MM.1S (cell line): ENCODE data around the gene UNC13C.

Experiments
- DNase-seq: peaks from one replicate; pipeline ENCODE4 v3.0.0-alpha.2; 2015
- H2AFZ ChIP-seq: fragments of 300-600 bp; sonication (generic); 2 replicates; pipeline ENCODE4 v1.6.0; 2016; ENCODE audit warnings: antibody characterized with exemption, low read length
- H3F3A ChIP-seq: fragments of 300-600 bp; sonication (generic); 2 replicates; pipeline ENCODE4 v1.6.1; 2016; ENCODE audit warnings: mild to moderate bottlenecking, antibody characterized with exemption, low read length, moderate library complexity, mixed read lengths; ENCODE audit not compliant: insufficient read depth
- H3K27ac ChIP-seq: fragments of 300-600 bp; sonication (generic); 2 replicates; pipeline ENCODE4 v1.5.1; 2016; ENCODE audit warnings: mild to moderate bottlenecking, low read length
- H3K27me3 ChIP-seq: fragments of 300-600 bp; sonication (generic); replicated peaks from 2 replicates; pipeline ENCODE4 v1.6.0; 2016; ENCODE audit warnings: low read length; ENCODE audit not compliant: insufficient read depth
- H3K36me3 ChIP-seq: fragments of 300-600 bp; sonication (generic); replicated peaks from 2 replicates; pipeline ENCODE4 v1.6.1; 2016; ENCODE audit warnings: mild to moderate bottlenecking, low read length, mixed read lengths; ENCODE audit not compliant: insufficient read depth
- H3K4me1 ChIP-seq: fragments of 300-600 bp; sonication (generic); 2 replicates; pipeline ENCODE4 v1.6.1; 2016; ENCODE audit warnings: low read length, mixed read lengths
- H3K4me2 ChIP-seq: fragments of 300-600 bp; sonication (generic); 2 replicates; pipeline ENCODE4 v1.6.0; 2016; ENCODE audit warnings: low read depth, low read length
- H3K4me3 ChIP-seq: fragments of 300-600 bp; sonication (generic); 2 replicates; pipeline ENCODE4 v1.5.1; 2016; ENCODE audit warnings: low read length, mixed read lengths
- H3K79me2 ChIP-seq: fragments of 300-600 bp; sonication (generic); 2 replicates; pipeline ENCODE4 v1.6.1; 2016; ENCODE audit warnings: mixed run types, low read length, mixed read lengths
- H3K9ac ChIP-seq: fragments of 300-600 bp; sonication (generic); 2 replicates; pipeline ENCODE4 v1.6.1; 2016; ENCODE audit warnings: low read length, mixed read lengths
- H3K9me2 ChIP-seq: fragments of 300-600 bp; sonication (generic); replicated peaks from 2 replicates; pipeline ENCODE4 v1.6.1; 2016; ENCODE audit warnings: mild to moderate bottlenecking, low read length, mixed read lengths; ENCODE audit not compliant: insufficient read depth
- H3K9me3 ChIP-seq: fragments of 300-600 bp; sonication (generic); replicated peaks from 2 replicates; pipeline ENCODE4 v1.6.1; 2016; ENCODE audit warnings: mild to moderate bottlenecking, low read length, mixed read lengths; ENCODE audit not compliant: insufficient read depth
- H4K20me1 ChIP-seq: fragments of 300-600 bp; sonication (generic); 2 replicates; pipeline ENCODE4 v1.6.1; 2016; ENCODE audit warnings: mild to moderate bottlenecking, low read length, moderate library complexity, mixed read lengths; ENCODE audit not compliant: insufficient read depth
- EZH2 ChIP-seq: fragments of 300-600 bp; sonication (generic); optimal IDR thresholded peaks from 2 replicates; pipeline ENCODE3; 2017; ENCODE audit warnings: low read depth, mild to moderate bottlenecking, antibody characterized with exemption, low read length, mixed read lengths
- EZH2phosphoT487 ChIP-seq: fragments of 300-600 bp; sonication (generic); IDR thresholded peaks from 2 replicates; pipeline ENCODE4 v1.6.1; 2018; ENCODE audit warnings: antibody characterized with exemption, low read length
- TF ChIP-seq, protein P1 (sequence below): fragments of 300-600 bp; sonication (generic); IDR thresholded peaks from 2 replicates; pipeline ENCODE4 v1.5.1; 2016; ENCODE audit warnings: antibody characterized with exemption, low read length, mixed read lengths

The UNC13C gene

GRCh38 chr15:54212635-54213034 lies 234.4 kb downstream of the UNC13C start:
- no peaks in the 10 kb centered on the region for H3K4me1 ChIP-seq
- H2AFZ ChIP-seq, result no peak overlapping the region
- H3K4me2 ChIP-seq, result no peak overlapping the region
- H3K4me3 ChIP-seq, result no peak overlapping the region
- TF ChIP-seq EZH2, result no peak
- TF ChIP-seq, protein P1, sequence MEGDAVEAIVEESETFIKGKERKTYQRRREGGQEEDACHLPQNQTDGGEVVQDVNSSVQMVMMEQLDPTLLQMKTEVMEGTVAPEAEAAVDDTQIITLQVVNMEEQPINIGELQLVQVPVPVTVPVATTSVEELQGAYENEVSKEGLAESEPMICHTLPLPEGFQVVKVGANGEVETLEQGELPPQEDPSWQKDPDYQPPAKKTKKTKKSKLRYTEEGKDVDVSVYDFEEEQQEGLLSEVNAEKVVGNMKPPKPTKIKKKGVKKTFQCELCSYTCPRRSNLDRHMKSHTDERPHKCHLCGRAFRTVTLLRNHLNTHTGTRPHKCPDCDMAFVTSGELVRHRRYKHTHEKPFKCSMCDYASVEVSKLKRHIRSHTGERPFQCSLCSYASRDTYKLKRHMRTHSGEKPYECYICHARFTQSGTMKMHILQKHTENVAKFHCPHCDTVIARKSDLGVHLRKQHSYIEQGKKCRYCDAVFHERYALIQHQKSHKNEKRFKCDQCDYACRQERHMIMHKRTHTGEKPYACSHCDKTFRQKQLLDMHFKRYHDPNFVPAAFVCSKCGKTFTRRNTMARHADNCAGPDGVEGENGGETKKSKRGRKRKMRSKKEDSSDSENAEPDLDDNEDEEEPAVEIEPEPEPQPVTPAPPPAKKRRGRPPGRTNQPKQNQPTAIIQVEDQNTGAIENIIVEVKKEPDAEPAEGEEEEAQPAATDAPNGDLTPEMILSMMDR, result no peak
- TF ChIP-seq EZH2phosphoT487, result no peak
- H3K9me3 ChIP-seq, result no peaks in the 10 kb centered on the region
- H3K79me2 ChIP-seq, result no peaks in the 10 kb centered on the region
- no peak overlapping the region for H3K9ac ChIP-seq
- H3K36me3 ChIP-seq, result no peaks in the 10 kb centered on the region
- H3F3A ChIP-seq, result no peaks in the 10 kb centered on the region
- H3K27ac ChIP-seq, result no peak overlapping the region
- H4K20me1 ChIP-seq, result no peaks in the 10 kb centered on the region
- no peaks in the 10 kb centered on the region for H3K27me3 ChIP-seq
- DNase-seq, result no peak
- no peaks in the 10 kb centered on the region for H3K9me2 ChIP-seq

DNA sequence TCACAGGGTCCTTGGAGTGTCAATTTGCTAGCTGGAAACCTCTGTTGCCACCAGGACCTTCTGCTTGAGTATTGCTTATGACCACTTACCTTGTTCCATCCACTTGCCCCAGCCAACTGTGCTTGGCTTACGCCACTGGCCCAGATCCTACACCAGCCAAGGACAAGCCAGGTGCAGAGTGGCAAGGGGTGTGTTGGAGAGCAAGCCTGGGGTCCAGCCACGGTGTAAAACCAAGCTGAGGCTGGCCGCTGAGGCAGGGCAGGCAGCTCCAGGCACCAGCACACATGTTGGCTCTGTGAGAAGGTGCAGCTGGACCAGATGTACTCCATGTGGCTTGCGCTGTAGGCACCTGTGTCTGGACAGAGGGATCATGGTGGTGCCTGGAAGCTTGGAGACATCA lies 248.2 kb downstream of the UNC13C start:
- TF ChIP-seq, protein P1, result no peak
- TF ChIP-seq EZH2 (no peak), EZH2phosphoT487 (no peak)
- no peaks in the 10 kb centered on the region for H3K27me3 ChIP-seq

DNA sequence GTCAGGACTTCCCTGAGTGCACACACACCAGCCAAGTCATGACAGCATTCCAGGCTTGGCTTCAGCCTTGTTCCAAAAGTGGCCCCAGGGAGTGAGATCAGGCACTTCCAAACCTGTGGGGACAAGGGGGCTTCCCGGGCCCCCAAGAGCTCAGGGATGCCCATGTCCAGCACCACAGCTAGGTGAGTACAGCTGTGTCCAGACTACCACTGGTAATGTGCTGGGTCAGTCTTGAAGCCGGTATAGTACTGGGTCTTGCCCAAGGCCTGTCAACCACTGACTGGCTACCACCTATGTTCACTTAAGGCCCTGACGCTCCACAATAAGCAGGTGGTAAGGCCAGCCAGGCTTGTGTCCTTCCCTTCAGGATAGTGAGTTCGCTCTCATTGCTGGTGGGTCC lies 249.3 kb downstream of the UNC13C start:
- H4K20me1 ChIP-seq, result no peaks in the 10 kb centered on the region
- TF ChIP-seq EZH2phosphoT487, result no peak
- no peak for TF ChIP-seq EZH2
- TF ChIP-seq, protein P1, result no peak
- H3K4me3 ChIP-seq, result no peak overlapping the region
- no peaks in the 10 kb centered on the region for H3K9me3 ChIP-seq
- H3K9me2 ChIP-seq, result no peaks in the 10 kb centered on the region
- H3K36me3 ChIP-seq, result no peaks in the 10 kb centered on the region
- no peaks in the 10 kb centered on the region for H3F3A ChIP-seq
- no peaks in the 10 kb centered on the region for H3K4me1 ChIP-seq
- no peak overlapping the region for H3K4me2 ChIP-seq
- H3K27me3 ChIP-seq, result no peaks in the 10 kb centered on the region
- H3K79me2 ChIP-seq, result no peaks in the 10 kb centered on the region
- H3K9ac ChIP-seq, result no peak overlapping the region
- no peak overlapping the region for H2AFZ ChIP-seq
- no peak overlapping the region for H3K27ac ChIP-seq
- DNase-seq, result no peak

More for the DNA sequence above, 248.2 kb downstream of the UNC13C start:
- no peaks in the 10 kb centered on the region for H3F3A ChIP-seq
- no peaks in the 10 kb centered on the region for H3K36me3 ChIP-seq
- H2AFZ ChIP-seq, result no peak overlapping the region
- no peaks in the 10 kb centered on the region for H3K4me1 ChIP-seq
- H3K9ac ChIP-seq, result no peak overlapping the region
- H3K4me3 ChIP-seq, result no peak overlapping the region
- no peaks in the 10 kb centered on the region for H4K20me1 ChIP-seq
- H3K4me2 ChIP-seq, result no peak overlapping the region
- no peaks in the 10 kb centered on the region for H3K9me2 ChIP-seq
- no peaks in the 10 kb centered on the region for H3K9me3 ChIP-seq
- no peaks in the 10 kb centered on the region for H3K79me2 ChIP-seq
- no peak overlapping the region for H3K27ac ChIP-seq
- DNase-seq, result no peak
